HG03442 (cell line): ENCODE measurements around the gene MYLK4.

Source experiments
- ATAC-seq: cut with Tn5 transposase; IDR thresholded peaks from one replicate; pipeline ENCODE4 v1.9.1; 2021; ENCODE audit warnings: mild to moderate bottlenecking, moderate library complexity; ENCODE audit not compliant: unreplicated experiment

MYLK4 gene

DNA sequence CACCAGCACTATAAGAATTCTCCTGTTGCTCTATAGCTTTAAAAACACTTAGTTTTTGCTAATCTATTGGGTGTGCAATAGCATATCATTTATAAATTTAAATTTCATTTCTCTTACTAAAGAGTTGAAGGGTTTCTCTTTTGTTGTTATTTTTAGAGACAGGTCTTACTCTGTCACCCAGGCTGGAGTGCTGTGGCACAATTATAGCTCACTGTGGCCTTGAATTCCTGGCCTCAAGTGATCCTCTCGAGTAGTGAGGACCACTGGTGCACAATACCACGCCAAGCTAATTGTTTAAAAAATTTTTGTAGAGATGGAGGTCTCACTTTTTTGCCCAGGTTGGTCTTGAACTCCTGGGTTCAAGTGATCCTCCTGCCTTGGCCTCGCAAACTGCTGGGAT lies 8.3 kb upstream of the MYLK4 start:
- no peak for ATAC-seq

DNA sequence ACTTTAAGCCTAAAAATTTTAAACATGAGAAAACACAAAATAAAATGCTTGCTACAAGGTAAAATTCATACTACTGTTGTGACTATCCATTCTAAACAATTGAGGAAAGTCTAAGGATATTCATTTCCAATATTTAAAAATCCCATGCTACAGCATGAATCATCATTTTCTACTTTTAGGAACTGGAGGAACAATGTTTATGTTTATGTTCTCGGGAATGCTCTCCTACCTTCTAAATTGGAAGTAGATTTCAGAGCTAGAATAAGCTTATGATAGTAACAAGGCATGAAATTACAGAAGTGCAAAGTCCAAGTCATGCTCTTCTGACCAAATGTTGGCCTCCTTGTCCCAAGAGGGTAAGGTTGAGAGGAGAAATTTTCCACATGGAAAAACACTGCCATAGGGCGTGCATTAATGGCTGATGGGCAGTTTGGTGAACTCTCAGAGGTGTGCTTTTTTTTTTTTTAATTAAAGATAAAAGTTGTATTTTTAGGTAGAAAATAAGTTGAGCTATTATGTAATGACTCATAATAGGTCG lies 6.0 kb upstream of the MYLK4 start:
- ATAC-seq, result no peak

DNA sequence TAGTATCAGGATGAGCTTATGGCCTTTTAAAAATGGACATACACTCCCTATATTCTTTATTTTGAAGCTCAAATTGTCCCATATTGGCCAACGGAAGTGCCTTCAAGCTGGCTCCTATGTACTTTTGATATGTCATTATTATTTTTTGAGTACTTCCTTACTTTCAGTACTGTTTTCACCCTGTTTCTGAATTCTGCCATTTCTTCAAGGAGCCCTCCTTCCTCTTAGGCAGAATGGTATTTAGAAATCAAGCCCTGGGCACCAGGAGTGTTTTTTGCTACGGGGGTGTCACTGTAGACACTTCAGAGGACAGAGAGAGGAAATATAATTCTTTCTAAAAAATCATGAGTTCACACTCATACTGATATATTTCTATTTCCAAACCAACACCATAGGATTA lies 5.5 kb upstream of the MYLK4 start:
- ATAC-seq, result no peak

DNA sequence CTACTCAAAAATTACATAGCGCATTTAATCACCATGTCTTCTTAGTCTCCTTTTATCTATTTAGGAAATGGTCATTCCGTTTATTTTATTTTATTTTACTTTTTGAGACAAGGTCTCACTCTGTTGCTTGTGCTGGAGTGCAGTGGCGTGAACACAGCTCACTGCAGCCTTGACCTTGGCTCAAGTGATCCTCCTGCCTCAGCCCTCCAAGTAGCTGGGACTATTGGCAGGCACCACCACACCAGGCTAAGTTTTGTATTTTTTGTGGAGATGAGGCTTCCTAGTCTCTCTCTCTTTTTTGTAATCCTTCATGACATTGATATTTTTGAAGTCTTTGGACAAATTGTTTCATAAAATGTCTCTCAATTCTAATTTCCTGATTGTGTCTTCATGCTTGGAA lies 4.7 kb upstream of the MYLK4 start:
- ATAC-seq, result no peak

DNA sequence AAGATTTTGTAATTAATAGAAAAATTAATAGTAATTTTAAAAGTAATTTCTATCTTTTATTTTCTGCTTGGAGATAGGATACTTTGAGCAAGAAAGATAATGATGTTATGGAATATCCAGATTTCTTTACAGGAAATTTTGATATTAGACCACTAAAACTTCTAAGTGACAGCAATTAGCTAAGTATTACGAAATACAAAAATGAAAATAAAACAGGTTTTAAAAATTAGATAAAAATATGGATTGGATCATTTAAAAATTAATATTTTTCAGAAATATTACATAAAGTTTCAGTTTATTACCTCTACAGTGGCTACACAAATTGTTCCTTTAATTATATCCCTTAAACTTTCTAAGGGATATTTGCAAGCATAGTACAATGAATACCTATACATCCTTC lies 4.2 kb upstream of the MYLK4 start:
- ATAC-seq, result no peak

DNA sequence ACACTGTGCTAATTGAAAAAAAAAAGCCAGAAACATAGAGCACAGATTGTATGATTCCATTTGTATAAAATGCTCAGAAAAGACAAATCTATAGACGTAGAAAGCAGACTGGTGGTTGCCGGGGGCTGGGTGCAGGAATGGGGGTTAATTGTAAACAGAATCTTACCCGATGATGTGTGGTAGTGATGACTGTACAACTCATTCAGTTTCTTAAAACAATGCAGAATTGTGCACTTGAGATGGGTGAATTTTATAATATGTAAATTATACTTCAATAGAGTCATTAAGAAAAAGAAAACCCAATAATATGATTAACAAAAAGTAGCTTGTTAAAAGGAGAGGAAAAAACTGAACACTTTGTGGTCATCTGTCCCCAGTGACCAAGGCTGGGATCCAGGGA lies 3.7 kb upstream of the MYLK4 start:
- no peak for ATAC-seq

DNA sequence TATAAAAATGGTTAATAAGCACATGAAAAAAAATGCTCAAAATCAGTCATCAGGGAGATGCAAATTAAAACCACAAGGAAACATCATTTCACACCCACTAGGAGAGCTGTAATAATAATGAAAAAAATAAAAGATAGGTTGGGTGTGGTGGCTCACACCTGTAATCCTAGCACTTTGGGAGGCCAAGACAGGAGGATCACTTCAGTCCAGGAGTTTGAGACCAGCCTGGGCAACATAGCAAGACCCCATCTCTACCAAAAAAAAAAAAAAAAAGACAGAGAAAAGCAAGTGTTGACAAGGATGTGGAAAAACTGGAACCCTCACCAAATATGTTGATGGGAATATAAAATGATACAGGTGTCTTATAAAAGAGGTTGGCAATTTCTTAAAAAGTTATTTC lies 3.0 kb upstream of the MYLK4 start:
- ATAC-seq, result no peak

DNA sequence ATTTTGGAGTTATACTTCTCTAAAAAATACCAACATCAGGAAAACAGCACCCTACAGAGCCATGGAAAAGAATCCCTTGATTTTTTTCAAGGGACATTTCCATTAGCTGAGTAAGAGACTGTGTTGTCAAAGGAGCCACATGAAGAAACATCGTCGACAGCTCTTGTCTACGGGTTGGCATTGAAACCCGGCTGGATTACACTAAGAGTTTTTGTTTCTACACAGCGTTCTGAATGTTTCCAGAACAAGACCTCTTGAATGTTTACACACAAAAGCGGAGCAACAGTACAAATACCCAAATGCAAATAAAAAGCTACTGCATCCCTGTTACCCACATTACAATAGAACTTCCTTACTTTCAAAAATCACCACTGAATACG lies 2.4 kb upstream of the MYLK4 start:
- ATAC-seq, result no peak

DNA sequence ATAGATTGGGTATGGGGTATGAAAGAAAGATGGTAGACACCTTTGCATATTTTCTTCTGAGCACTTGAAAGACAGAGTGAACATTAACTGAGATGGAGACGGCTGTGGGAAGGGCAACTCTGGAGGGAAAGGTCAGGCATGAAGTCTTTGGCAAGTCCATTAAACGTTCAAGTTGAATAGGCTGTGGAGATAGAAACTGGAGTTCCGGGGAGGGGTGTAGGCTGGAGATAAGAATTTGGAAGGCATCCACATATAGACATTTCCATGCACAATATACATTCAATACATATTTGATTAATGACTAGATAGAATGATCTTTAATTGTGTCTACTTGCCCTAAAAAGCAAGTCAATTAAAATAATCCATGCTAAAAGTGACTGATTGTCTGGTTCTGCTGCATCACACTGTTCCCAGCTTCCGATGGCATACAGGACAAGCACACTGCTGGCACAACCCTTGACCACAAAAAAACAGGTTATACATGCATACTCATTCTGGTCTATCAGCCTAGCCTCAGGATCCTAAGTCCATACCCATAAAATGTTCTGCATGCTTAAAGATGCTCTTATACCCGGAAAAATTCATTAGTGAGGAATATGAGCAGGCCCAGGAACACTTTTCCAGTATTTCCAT lies 1.9 kb upstream of the MYLK4 start:
- no peak for ATAC-seq

DNA sequence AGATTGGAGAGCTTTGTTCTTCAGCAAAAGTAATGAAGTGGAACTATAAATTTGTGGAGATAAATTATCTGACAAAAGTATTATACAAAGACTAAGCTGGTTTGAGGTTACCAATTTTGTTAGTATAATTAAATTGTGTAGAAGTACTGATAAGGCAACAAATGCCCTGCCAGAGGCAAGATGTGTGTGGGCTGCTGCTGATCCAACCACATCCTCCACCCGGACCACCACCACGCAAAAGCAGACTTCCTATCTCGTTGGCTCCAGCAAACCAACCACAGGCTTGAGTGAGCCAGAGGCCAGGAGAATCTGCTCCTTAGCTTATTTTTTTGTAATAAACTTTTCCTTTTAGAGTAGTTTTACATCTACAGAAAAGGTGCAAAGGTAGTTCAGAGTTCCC lies 1.1 kb upstream of the MYLK4 start:
- ATAC-seq, result no peak

DNA sequence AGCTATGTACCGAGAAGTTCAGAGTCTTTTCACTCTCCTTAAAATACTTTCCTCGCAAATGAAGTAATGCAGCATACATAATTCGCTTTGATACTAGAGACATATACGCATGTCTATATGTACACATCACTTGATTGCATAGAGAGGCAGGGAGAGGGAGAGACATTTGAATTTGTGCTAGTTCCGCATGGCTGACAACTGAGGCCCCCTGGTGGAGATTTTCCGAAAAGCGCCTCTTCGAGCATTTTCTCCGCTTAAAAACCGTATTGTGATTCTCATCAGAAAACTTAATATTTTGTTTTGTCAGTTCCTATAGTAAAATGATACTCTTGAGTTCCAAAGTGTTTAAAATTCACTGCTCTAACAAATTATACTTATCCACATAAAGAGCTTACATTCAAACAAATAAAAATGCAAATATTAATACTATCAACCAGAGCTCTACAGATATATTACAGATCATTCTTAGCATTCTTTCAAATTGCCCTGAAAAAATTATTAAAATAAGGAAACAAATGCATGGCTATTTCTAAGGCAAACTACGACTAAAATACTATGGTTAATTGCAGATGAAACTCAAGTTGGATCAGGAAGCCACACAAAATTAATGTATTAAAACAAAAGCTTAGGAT lies 637 bp downstream of the MYLK4 start:
- no peak for ATAC-seq

DNA sequence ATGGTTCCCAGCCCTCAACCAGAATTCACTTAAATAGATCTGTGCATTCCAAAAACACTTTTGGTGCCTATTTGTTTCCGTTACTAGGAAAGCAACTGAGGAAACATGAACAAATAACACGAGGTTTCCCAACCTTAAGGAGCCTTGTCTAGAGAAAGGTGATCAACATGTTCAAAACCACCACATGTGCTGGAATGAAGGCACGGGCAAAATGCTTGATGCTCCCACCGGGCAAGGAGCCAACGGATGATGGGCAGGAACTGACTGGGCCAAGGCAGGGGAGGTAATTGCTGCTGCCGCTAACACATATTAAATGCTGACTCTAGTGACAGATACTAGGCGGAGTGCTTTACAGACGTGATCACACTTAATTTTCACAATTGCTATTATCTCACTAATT lies 2.5 kb downstream of the MYLK4 start:
- ATAC-seq, result no peak

DNA sequence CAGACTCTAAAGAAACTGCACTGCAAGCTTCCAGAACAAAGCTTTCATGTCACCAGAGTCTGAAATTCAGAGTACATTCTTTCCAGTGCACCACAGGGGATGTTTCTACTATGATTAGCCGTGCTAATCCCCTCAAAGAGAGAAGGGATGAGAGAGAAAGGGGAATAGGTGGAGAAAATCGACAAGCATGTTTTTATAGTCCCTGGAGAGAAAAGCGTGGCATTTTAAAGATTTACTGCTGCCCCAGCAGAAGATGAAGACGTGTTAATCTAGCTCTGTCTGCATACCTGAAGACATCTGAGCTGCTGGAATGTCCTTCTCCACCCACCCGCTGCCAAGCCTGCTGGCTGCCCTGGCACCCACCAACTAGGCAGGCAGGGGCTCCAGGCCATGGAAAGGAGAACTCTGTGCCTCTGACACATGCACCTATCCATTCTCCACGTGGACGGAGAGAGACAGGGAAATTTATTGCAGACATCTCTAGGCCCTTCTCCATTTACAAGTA lies 4.1 kb downstream of the MYLK4 start:
- no peak for ATAC-seq

DNA sequence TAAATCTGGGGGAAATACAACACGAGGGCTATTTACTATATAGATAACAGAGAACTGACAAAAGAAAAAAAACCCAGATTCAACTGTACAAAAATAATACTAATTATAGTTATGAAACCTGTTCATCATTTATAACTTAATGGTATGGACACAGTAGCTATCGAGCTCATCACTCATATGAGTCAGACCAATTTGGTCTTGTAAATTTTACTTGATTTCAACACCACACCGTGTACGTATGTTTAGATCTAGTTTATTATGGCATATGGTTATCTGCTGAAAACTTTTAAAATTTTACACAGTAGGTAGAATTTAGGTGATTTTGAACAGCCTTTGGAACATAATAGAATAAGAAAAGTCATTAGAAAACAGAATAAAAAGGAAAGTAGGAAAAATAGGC lies 5.5 kb downstream of the MYLK4 start:
- no peak for ATAC-seq

DNA sequence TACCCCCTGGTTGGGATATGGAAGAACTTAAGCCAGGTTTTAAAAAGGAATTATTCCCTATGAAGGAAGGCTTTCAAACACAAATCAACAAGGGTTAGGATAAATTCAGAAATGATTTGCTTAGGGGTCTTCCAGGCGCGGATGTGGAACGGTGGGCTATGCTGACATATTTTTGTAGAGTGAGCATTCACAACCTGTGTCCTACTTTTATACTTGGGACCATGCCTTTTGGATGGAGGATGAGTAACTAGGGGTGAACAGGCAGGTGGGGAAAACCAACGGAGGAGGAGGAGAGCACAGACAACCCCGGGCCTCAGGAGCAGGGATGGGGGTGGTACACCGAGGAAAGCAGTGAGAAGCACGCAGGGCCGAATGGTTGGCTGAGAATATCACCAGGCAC lies 5.9 kb downstream of the MYLK4 start:
- no peak for ATAC-seq

DNA sequence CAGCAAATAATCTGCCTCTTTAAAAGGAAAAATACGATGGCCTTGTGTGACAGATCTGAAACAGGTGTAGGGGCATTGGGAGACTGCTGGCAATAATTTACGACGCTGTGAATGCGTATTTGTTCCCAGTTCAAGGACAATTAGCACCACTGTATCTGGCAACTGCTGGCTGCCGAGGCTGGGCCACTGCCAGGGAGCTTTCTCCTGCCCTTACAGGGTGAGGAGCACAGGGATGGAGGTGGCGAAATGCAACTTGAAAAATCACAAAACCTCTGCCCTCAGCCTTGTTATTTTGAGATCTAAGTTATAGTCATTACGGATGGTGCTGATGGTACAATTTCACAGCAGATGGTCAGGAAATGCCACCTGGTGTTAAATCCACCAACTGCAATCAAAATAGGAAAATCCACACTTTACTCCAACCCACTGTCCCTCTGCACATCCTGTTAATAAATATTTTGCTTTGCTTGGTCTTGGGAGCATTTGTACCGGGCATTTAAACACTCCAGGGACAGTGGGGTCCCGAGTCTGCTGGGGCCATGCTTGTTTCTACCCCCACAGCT lies 6.4 kb downstream of the MYLK4 start:
- ATAC-seq, result no peak

DNA sequence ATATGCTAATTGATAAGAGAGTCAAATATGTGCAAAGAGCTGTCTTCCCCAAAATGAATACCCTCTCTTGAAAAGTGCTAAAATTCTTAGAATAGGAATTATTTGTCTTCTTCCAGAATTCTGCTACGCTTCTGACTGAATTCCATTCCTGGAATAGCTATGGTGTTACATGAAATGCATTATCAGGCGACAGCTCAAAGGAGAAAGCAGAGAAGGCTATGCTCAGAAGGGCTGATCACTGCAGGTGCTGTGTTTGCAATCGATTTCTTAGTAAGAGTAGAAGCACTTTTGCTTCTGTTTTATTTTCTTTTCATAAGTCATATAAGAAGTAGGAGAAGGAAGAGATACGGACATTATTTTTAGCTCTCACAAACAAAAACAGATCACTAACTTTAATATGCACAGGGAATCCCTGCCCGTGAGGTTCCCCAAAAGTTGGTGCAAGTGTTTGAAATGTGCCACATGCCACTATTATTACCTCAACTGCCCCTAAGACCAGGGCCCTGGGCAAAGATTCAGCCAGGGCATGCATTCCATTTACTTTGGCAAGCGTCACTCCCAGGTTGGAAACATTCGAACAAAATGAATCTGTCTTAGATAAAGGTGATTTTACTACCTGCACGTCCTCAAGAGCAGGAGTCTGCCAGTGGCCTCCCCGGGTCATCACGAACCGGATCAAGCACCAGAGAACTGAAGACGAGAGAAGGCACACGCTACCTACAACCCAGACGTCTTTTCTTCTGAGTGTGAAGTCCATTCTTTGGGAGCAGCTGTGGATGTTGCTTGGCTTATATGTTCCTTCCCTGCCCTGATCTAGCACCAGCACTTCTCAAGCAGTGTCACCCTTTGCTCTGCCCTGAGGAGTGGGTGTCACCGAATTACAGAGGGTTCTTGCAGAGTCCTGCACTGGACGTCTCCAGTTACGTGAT lies 7.2 kb downstream of the MYLK4 start:
- no peak for ATAC-seq

DNA sequence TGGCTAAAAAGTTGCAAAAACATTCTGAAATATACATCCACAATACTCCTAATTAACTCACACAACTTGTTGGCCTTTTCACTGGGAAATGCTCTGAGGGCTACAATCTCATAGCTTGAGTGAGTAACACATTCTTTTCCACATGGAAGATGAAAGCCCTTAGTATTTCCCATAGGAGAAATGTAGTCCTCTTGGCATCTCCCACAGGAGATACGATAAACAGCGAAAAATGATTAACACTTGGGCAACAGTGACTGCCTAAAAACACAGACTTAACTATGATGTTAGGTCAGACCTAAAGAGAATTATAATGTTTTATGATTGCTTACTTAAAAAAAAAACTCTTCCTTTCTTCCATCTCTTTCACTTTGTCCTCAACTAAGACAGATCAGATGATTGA lies 9.0 kb downstream of the MYLK4 start:
- ATAC-seq, result no peak

DNA sequence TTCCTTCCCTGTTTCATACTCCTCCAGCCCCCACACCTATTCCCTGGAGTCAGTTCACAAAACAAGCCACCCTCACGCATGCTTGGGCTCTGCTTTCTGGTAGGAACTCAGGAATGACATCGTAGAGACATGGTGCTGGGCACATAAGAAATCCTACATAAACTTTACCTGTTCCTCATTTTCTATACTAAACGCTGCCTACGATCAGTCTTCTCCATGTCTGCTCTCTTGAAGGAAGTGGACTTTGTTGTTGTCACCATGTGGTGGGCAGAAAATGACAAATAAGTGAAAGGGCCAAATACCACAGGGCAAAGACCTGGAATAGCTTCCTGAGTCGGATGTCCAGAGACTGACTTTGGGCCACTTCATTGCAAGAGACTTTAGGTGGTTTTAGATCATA lies 10.1 kb downstream of the MYLK4 start:
- no peak for ATAC-seq

DNA sequence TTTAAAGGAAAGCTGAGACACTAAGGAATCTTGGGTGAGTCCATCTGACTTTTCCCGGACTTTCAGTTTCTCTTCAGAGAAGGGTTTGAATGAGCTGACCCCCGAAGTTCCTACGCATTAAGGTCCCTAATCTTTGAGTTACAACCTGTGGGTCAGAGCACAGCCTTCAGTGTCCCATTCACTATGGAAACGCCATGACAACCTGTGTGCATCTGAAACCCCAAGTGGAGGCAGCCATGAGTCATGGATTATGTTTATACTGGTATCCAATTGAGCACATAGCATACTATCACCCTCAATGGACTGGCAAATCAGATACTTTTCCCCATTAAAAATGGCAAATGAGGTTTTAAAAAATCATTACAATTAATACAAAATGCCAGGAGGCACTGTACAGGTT lies 11.4 kb downstream of the MYLK4 start:
- no peak for ATAC-seq

DNA sequence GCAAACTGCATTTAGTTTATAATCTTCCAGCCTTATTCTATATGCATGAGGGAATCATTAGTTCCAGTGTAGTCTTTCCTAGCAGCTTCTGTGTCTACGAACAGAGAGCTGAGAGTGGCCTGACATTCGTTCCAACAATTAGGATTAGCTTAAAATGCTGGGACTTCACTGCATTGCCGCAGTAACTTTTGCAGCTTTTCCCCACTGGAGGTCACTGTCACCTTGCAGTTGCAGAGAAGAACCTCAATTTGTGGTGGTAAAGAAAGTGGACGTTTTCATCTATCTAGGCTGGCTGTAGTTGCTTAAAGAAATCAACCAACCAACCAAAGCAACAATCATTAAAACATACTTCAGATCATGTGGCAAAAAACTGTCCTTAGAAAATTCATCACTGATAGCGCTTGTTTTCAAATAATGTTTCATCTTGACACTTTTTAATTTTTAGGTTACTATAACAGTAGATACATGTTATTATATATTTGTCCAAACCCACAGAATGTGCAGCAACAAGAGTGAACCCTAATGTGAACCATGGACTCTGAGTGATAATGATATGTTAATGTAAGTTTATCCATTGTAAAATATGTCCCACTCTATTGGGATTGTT lies 12.2 kb downstream of the MYLK4 start:
- no peak for ATAC-seq
